Stomach (tissue), 9 donors: ENCODE data around the gene CHAF1A. TPM values are rescaled to one million over a fixed set of nuclear protein-coding genes. Genes with fewer than 3 reads are reported as not detected.
A peak's percentile ranks its signal among the peaks of the same experiment; 100 is the strongest.

Experiments used
- DNase-seq, 2 donors: peaks; one replicate each; pipeline versions ENCODE4 v3.0.0 to v3.0.0-alpha.2; 2013 to 2019
- H3K27ac ChIP-seq, 5 donors: fragments of 200-600 bp in 4 of 5; sonication (generic) in 4 of 5; one replicate each; pipeline ENCODE4 v1.5.1; 2013 to 2019; ENCODE audit warnings: mild to moderate bottlenecking in 1 of 5, moderate library complexity in 1 of 5
- H3K27me3 ChIP-seq, 3 donors: fragments of 200-600 bp; sonication (generic); one replicate each; pipeline ENCODE4 v1.5.1; 2017 to 2019; ENCODE audit warnings: mixed run types in 1 of 3
- H3K36me3 ChIP-seq, 4 donors: fragments of 200-600 bp; sonication (generic); 1 replicate in 3 of 4; 2 replicates in 1 of 4; pipeline ENCODE4 v1.5.1; 2016 to 2019
- H3K4me1 ChIP-seq, 4 donors: fragments of 200-600 bp; sonication (generic); one replicate each; pipeline ENCODE4 v1.5.1; 2016 to 2019
- H3K4me3 ChIP-seq, 4 donors: fragments of 200-600 bp; sonication (generic) in 3 of 4; one replicate each; pipeline ENCODE4 v1.5.1; 2016 to 2019; ENCODE audit warnings: mild to moderate bottlenecking in 1 of 4
- H3K9me3 ChIP-seq, 4 donors: fragments of 200-600 bp; sonication (generic); one replicate each; pipeline ENCODE4 v1.5.1; 2016 to 2019
- CTCF ChIP-seq, 7 experiments: fragments of 450-650 bp in 4 of 7; fragments of 200-600 bp in 3 of 7; sonication (generic) in 3 of 7; IDR thresholded peaks; one replicate each; pipeline ENCODE4 v1.5.1; 2016 to 2019; ENCODE audit warnings: antibody characterized with exemption in 7 of 7, control low read depth in 2 of 7, mild to moderate bottlenecking in 1 of 7
- EP300 ChIP-seq: sonication (generic); formaldehyde crosslinking; IDR thresholded peaks from one replicate; pipeline ENCODE4 v1.6.1; 2017; ENCODE audit warnings: antibody characterized with exemption
- POLR2A ChIP-seq, 4 donors: fragments of 450-650 bp; IDR thresholded peaks; one replicate each; pipeline ENCODE4 v1.6.1; 2016; ENCODE audit warnings: antibody characterized with exemption in 4 of 4, control low read depth in 2 of 4, mild to moderate bottlenecking in 1 of 4, moderate library complexity in 1 of 4
- POLR2AphosphoS5 ChIP-seq, 3 donors: sonication (generic); formaldehyde crosslinking; IDR thresholded peaks; one replicate each; pipeline ENCODE4 v1.6.1; 2016; ENCODE audit warnings: antibody characterized with exemption in 3 of 3
- WGBS, 5 donors: extraction: QIAGEN DNeasy Blood & Tissue Kit in 3 of 5; methylation state at CpG; one replicate each; pipeline versions ENCODE4 v1.1.5 to v1.1.7; 2013 to 2018; 5-methylcytosine and 5-hydroxymethylcytosine counted together
- intact Hi-C: fragments of 100-400 bp; cut with DNase I; formaldehyde crosslinking; loops from one replicate; pipeline ENCODE4 v1.15.1; 2023; ENCODE audit warnings: low total_unique reads
- polyA plus RNA-seq, 3 donors: library from polyadenylated mRNA; stranded (reverse); fragments of 200-250 nt; gene quantifications; one replicate each; pipeline ENCODE4 v1.2.3, GENCODE V29; 2013
- total RNA-seq, 5 donors: library from RNA; depleted of rRNA; stranded (reverse); fragments of >200 nt; gene quantifications; one replicate each; pipeline versions ENCODE4 v1.1.0 to v1.2.3, GENCODE V29; 2014 to 2016
- donor health status: healthy with polysubstance abuse.
- donor health status: Bipolar disorder and iron deficiency.
- donor health status: healthy.

The CHAF1A gene
- total and polyA plus RNA-seq, 8 donors = 1.8 to 100 (median 6.5) TPM

- Histone ChIP-seq H3K27ac (peak overlapping the region; percentile 39 to 76 (median 67)), H3K9me3 (no peaks in the 10 kb centered on the region), H3K4me3 (peak overlapping the region in 1 of 4 donors; percentile 4), H3K27me3 (no peaks in the 10 kb centered on the region), H3K4me1 (peaks cover 67 to 90% (median 78%) of the 10 kb centered on the region in 4 donors), H3K36me3 (peaks cover 0 to 21% (median 7%) of the 10 kb centered on the region in 4 donors)
- TF ChIP-seq POLR2AphosphoS5 (IDR thresholded peaks at IDR 0.05) (peak in 1 of 3 donors; percentile 80), CTCF (IDR thresholded peaks at IDR 0.05) (no peak)
- DNase-seq = peak; percentile 74 to 82
- 36 to 54% (median 43%) methylated on average over 19 to 20 of the region's 20 CpGs for WGBS, 5 donors
- intact Hi-C loops = no loop called here
Measured at GRCh38 chr19:4379383-4380253, 22.8 kb upstream of the CHAF1A start.

- peaks cover 0 to 28% (median 14%) of the 10 kb centered on the region in 4 donors for H3K36me3 ChIP-seq
- no peaks in the 10 kb centered on the region for H3K9me3 ChIP-seq
- peaks cover 63 to 90% (median 77%) of the 10 kb centered on the region in 4 donors for H3K4me1 ChIP-seq
- TF ChIP-seq POLR2AphosphoS5 (IDR thresholded peaks at IDR 0.05) (no peak), POLR2A (IDR thresholded peaks at IDR 0.05) (no peak), EP300 (no peak), CTCF (IDR thresholded peaks at IDR 0.05) (no peak)
- intact Hi-C loops = no loop called here
- peak in 1 of 2 donors; percentile 59 for DNase-seq
- H3K27me3 ChIP-seq = no peaks in the 10 kb centered on the region
- H3K4me3 ChIP-seq = peak overlapping the region in 1 of 4 donors; percentile 4
- peak overlapping the region; percentile 39 to 76 (median 67) for H3K27ac ChIP-seq
- 29 to 40% (median 34%) methylated on average over 17 of the region's 17 CpGs for WGBS, 5 donors
Measured at GRCh38 chr19:4380254-4380727, 22.1 kb upstream of the CHAF1A start.

- H3K4me1 ChIP-seq = peaks cover 49 to 82% (median 69%) of the 10 kb centered on the region in 4 donors
- intact Hi-C loops = no loop called here
Measured at GRCh38 chr19:4385291-4386040, 17.0 kb upstream of the CHAF1A start.

More at GRCh38 chr19:4385291-4386040, 17.0 kb upstream of the CHAF1A start:
- 74 to 84% (median 79%) methylated on average over 15 of the region's 15 CpGs for WGBS, 5 donors
- TF ChIP-seq POLR2A (IDR thresholded peaks at IDR 0.05) (no peak), POLR2AphosphoS5 (IDR thresholded peaks at IDR 0.05) (no peak), EP300 (no peak), CTCF (IDR thresholded peaks at IDR 0.05) (no peak)
- H3K9me3 ChIP-seq = no peaks in the 10 kb centered on the region
- no peaks in the 10 kb centered on the region for H3K27me3 ChIP-seq
- DNase-seq = no peak
- no peak overlapping the region for H3K4me3 ChIP-seq
- H3K27ac ChIP-seq = peak overlapping the region in 1 of 5 donors; percentile 2
- H3K36me3 ChIP-seq = peaks cover 0 to 28% (median 21%) of the 10 kb centered on the region in 4 donors
